ENCODE data around the gene AMER3. TPM values are rescaled to one million over a fixed set of nuclear protein-coding genes. Genes with fewer than 3 reads are reported as not detected.

AMER3 gene
- total RNA-seq, 1 experiment from 2014 or later: not detected

DNA sequence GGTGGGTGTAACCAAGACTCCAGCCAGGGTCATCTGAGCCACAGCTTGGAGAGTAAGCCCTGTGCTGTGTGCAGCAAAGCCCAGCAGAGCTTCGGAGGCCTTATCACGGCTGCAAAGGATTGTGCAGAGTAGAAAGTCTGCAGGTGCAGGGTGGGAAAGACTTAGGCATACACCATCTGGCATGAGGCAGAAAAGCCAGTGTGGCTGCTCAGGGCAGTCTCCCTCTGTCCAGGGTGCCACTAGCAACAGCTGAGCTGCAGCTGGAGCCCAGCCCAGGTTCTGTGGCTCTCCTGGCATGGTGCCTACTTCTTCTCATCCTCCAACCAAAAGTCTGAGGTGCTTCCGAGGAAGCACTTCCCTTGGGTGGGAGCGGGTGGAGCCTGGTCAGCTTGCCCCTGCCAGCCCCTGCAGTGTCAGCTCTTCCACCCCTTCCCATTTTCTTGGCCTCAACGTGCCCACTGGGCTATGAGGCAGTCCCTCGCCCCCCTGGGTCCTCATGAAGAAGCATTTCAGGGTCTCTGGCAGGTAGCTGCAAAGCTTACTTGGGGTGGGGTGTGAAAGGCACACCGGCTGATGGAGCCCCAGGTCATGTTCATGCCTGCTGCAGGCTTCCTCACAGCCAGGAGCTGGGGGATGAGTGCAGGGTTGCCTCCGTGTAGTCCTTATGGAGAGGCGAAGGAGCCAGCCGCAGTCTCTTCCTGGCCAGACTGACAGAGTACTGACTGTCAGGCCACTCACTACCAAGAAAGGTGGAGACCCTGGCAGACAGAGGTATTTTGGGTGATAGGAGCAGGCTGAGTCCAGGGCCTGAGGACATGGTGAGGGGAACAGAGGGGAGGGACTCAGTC lies 4.8 kb downstream of the AMER3 start:
- Histone ChIP-seq H3K9me3 (ENCODE audit: control insufficient read depth, insufficient read depth, low read depth, low read length) (no peaks in the 10 kb centered on the region), H3K4me1 (ENCODE audit: control insufficient read depth, insufficient read depth, low read length) (no peaks in the 10 kb centered on the region), H3K27me3 (ENCODE audit: control insufficient read depth, insufficient read depth, low read length) (peaks cover 10% of the 10 kb centered on the region), H3K27ac (ENCODE audit: low read length) (no peak overlapping the region), H3K36me3 (ENCODE audit: control insufficient read depth, insufficient read depth, low read length) (no peaks in the 10 kb centered on the region), H3K4me3 (ENCODE audit: low read depth in 2 of 2, low read length in 2 of 2) (no peak overlapping the region)
- ChIA-PET CTCF (no interaction called here), POLR2A (no interaction called here)
- intact Hi-C loops (cut with micrococcal nuclease; ENCODE audit: unreplicated experiment): no loop called here
- ATAC-seq (no peak), DNase-seq (ENCODE audit: low read depth, low spot score) (no peak)
- no peak for TF ChIP-seq SIN3A (IDR thresholded peaks at IDR 0.05; ENCODE audit: borderline replicate concordance, insufficient read depth, low read depth, low read length)
- TF ChIP-seq TCF7L2 (IDR thresholded peaks at IDR 0.05; ENCODE audit: low read depth, low read length): no peak
- TF ChIP-seq, protein P1, sequence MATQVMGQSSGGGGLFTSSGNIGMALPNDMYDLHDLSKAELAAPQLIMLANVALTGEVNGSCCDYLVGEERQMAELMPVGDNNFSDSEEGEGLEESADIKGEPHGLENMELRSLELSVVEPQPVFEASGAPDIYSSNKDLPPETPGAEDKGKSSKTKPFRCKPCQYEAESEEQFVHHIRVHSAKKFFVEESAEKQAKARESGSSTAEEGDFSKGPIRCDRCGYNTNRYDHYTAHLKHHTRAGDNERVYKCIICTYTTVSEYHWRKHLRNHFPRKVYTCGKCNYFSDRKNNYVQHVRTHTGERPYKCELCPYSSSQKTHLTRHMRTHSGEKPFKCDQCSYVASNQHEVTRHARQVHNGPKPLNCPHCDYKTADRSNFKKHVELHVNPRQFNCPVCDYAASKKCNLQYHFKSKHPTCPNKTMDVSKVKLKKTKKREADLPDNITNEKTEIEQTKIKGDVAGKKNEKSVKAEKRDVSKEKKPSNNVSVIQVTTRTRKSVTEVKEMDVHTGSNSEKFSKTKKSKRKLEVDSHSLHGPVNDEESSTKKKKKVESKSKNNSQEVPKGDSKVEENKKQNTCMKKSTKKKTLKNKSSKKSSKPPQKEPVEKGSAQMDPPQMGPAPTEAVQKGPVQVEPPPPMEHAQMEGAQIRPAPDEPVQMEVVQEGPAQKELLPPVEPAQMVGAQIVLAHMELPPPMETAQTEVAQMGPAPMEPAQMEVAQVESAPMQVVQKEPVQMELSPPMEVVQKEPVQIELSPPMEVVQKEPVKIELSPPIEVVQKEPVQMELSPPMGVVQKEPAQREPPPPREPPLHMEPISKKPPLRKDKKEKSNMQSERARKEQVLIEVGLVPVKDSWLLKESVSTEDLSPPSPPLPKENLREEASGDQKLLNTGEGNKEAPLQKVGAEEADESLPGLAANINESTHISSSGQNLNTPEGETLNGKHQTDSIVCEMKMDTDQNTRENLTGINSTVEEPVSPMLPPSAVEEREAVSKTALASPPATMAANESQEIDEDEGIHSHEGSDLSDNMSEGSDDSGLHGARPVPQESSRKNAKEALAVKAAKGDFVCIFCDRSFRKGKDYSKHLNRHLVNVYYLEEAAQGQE (IDR thresholded peaks at IDR 0.05; ENCODE audit: insufficient read depth in 1 of 2, low read depth in 2 of 2, low read length in 1 of 2): peak; percentile 27 to 76; a peak in 2 of 4 replicates
- no TSS peak for BruUV-seq (replicated peaks)
- in situ Hi-C loops (cut with HindIII; ENCODE audit: low pct_unique_long_range_greater_than_20kb, low sequenced_read_pairs): no loop called here

DNA sequence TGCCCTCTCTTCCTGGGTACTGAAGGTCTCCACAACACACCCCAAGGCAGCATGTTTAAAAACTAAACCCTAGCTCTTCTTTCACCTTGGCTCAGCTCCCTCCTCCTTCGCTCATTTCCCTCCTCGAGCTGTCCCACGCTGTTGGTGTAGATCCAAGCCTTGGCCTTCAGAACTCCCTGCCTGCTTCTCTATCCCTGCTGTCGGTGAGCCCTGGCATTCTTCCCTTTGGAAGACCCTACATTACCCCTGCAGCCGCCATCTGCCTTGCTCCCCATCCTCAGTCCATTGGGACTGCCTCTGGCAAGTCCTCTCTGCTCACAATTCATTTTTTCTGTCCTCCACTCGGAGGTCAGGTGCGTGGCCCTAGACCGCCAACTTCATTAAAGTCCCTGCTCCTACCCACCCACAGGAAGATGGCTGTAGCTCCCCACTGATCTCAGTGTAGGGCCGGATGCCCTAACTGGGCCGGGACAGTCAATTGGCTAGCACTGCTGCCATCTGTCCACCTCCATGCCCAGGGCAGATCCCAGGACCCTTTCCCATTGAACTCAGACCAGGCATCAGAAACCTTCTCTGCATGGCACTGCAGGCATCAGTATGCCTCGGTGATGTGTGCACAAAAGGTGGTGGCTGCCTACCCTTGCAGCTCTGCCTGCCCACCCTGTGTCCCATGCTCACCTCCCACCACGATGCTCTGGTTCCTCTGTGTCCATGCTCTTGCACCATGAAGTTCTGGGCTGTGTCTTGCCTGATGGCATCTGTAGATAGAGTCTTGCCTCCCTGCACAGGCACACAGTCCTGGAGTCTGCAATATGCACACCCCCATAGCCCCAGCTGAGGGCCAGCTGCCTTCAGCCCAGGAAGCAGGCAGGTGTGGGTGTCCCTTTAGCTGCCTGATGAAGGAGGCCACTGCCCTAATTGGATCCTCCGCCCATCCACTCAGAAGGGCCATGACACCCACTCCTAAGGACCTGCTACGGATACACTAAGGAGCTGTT lies 5.7 kb downstream of the AMER3 start:
- no peak for DNase-seq (ENCODE audit: low read depth, low spot score)
- TF ChIP-seq SIN3A (IDR thresholded peaks at IDR 0.05; ENCODE audit: borderline replicate concordance, insufficient read depth, low read depth, low read length) (no peak), POLR2AphosphoS5 (IDR thresholded peaks at IDR 0.05; ENCODE audit: low read depth, low read length) (no peak), TCF7L2 (IDR thresholded peaks at IDR 0.05; ENCODE audit: low read depth, low read length) (no peak)
- TF ChIP-seq, protein P1 (IDR thresholded peaks at IDR 0.05; ENCODE audit: insufficient read depth in 1 of 2, low read depth in 2 of 2, low read length in 1 of 2): no peak
- TF ChIP-seq, protein P2, sequence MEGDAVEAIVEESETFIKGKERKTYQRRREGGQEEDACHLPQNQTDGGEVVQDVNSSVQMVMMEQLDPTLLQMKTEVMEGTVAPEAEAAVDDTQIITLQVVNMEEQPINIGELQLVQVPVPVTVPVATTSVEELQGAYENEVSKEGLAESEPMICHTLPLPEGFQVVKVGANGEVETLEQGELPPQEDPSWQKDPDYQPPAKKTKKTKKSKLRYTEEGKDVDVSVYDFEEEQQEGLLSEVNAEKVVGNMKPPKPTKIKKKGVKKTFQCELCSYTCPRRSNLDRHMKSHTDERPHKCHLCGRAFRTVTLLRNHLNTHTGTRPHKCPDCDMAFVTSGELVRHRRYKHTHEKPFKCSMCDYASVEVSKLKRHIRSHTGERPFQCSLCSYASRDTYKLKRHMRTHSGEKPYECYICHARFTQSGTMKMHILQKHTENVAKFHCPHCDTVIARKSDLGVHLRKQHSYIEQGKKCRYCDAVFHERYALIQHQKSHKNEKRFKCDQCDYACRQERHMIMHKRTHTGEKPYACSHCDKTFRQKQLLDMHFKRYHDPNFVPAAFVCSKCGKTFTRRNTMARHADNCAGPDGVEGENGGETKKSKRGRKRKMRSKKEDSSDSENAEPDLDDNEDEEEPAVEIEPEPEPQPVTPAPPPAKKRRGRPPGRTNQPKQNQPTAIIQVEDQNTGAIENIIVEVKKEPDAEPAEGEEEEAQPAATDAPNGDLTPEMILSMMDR (IDR thresholded peaks at IDR 0.05): no peak
- Histone ChIP-seq H3K27ac (ENCODE audit: low read length) (no peak overlapping the region), H3K27me3 (ENCODE audit: control insufficient read depth, insufficient read depth, low read length) (peaks cover 10% of the 10 kb centered on the region), H3K36me3 (ENCODE audit: control insufficient read depth, insufficient read depth, low read length) (no peaks in the 10 kb centered on the region), H3K9me3 (ENCODE audit: control insufficient read depth, insufficient read depth, low read depth, low read length) (no peaks in the 10 kb centered on the region), H3K4me1 (ENCODE audit: control insufficient read depth, insufficient read depth, low read length) (no peaks in the 10 kb centered on the region), H3K4me3 (ENCODE audit: low read depth in 2 of 2, low read length in 2 of 2) (no peak overlapping the region)
- CTCF ChIA-PET: no interaction called here
- no peak for ATAC-seq
- intact Hi-C loops (cut with micrococcal nuclease; ENCODE audit: unreplicated experiment) (no loop called here), in situ Hi-C loops (cut with HindIII; ENCODE audit: low pct_unique_long_range_greater_than_20kb, low sequenced_read_pairs) (no loop called here)
- no TSS peak for BruUV-seq (replicated peaks)
- POLR2A ChIA-PET: no interaction called here

All from Panc1 (cell line).